NCI-H1694 (cell line): Measurements from ENCODE around the gene PGM5.
"Not testable (repeated sequence)": the region's sequence is repeated elsewhere in the genome, so short reads cannot be mapped to it uniquely, and the experiment has no call there.

Source experiments
- DNase-seq: peaks from one replicate; lab custom pipeline; 2025; lab: John Stamatoyannopoulos, UW

Gene PGM5

DNA sequence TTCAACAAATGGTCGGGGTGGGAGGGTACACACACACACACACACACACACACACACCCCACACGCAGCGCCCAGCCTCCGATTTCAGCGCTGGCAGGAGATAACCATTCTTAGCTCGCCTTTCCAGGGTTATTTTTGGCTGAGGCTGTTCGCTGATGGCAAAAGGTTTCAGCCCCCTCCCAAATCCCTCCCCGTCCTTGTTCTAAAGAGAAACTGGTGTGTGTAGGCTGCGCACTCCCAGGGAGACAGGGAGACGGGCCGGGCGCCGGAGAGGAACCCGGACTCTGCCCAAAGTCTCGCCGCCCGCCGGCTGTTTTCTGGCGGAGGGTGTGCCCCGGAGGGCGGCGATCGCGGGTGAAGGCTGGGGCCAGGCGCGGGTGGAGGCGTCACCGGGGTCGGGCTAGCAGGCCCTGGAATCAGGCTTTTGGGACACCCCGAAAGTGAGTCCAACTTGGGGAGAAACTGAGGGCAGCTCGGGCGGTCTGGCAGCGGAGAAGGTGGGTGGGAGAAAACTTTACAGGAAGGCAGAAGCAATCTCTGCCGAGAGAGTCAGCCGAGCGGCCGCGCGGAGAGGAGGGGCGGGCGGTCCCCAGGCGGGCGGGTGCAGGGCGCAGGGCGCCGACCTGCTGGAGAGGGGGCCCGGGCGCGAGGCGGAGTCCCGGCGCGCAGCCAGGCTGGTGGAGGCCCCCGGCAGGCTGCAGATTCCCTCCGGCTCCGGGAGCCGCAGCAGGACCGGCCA is at the start of gene PGM5:
Gene PGM5, plus strand, starts transcription at position 232 of the 739 bp plus-strand sequence. CDS start 517 bp downstream, outside the sequence.
- not testable (repeated sequence) for DNase-seq

DNA sequence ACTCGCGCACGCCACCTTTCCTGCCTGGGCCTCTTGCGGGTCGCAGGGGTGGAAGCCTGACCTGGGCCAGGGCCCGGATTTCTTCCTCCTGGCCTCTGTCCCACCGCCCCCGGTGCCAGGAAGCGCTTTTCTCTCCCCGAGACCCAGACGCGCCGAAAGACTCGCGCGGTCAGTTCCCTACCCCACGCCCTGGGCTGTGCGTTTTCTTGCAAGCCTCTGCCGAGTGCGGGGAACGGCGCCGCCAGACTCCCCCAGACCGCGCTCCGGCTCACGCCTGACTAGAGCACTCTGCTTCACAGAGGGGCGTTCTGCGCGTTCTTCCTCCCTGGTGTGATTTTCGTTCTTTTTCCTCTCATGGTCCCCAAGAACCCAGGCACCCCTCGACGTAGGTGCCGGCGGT is 49.3 kb upstream of the PGM5 start:
- DNase-seq = not testable (repeated sequence)

- DNase-seq = not testable (repeated sequence)
Observed at GRCh38 chr9:68307654-68308053, 48.8 kb upstream of the PGM5 start.

DNA sequence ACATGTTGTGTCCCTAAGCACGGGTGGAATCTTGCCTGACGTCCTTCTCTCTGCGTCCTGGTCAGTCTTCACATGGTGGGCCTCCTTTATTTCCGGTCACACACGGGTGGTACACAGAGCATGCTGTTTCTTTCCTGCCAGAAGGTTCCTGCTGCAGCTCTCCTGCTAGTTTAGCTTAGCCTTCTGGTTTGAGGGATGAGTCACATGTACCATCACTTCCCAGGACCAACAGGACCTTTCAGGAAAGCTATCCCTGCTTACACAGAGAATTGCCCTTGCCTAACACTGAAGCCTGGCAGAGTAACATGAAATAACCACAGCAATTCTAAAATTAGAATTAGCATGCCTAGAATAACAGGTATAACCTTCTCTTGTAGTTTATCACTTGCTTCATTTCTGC is 45.2 kb upstream of the PGM5 start:
- DNase-seq = not testable (repeated sequence)

DNA sequence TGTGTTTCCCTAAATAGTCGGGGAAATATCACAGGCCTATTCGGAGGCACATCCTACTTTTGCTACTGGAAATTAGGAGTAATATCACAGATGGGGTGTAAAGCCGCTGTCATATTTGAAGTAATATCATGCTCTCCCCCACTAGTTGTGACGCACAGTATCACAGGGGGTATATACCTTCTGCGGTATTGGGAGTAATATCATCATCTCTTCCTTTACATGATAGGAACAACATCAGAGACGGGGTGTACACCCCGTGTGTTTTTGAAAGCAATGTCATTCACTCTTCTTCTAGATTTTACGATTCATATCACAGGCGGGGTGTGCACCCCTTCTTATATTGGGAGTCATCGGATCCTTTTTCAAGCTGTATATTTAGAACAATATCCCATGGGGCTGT is 38.2 kb upstream of the PGM5 start:
- DNase-seq = not testable (repeated sequence)

DNA sequence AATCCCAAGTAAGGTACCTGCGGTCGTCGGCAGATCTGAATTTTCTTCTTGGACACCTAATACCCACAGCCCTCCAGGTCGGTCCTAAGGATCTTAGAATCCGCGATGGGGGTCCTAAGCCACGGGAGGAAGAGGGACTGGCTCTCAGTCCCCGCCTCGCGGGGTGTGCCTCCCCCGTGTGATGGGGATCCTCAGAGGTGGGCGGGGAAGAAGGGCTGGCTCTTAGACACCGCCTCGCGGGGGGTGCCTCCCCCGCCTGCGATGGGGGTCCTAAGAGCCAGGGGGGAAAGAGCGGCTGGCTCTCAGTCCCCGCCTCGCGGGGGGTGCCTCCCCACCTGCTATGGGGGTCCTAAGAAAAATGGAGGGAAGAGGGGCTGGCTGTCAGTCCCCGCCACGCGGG is 32.7 kb upstream of the PGM5 start:
- not testable (repeated sequence) for DNase-seq

DNA sequence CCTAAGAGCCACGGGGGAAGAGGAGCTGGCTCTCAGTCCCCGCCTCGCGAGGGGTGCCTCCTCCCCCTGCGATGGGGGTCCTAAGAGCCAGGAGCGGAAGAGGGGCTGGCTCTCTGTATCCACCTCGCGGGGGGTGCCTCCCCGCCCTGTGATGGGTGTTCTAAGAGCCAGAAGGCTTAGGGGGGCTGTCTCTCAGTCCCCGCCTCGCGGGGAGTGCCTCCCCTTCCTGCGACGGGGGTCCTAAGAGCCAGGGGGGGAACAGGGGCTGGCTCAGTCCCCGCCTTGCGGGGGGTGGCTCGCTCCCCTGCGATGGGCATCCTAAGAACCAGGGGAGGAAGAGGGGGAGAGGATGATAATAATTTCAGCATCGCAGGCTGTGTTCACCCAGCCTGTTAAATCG is 31.9 kb upstream of the PGM5 start:
- not testable (repeated sequence) for DNase-seq

- not testable (repeated sequence) for DNase-seq
Observed at GRCh38 chr9:68329106-68329505, 27.3 kb upstream of the PGM5 start.

DNA sequence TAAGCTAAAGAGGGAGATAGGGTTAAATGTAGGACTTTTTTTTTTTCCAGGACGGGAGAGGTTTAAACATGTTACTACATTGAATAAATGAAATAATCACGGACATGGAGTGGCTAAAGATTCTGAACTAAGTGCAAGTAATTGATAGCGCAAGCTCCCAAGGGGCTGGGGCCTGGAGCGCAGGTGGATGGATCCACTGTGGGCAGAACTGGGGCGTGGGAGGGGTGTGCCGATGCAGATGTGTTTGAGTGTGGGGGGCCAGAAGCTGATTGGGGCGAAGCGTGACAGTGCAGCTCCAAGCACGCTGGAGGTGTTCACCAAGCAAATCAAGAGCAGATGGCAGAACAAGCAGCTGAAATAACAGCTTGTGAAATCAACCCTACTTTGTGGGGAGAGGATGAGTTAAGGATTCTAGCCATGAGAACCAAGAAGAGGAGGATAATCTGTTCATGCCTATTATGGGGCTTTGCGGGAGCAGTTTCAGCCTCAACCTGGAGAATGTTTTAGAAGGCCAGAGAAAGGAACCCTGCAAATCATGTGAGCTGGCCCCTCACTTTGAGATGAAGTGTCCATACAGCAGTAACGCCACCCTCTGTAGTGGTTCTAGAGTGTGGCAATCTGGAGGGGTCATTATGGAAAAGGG is 25.8 kb upstream of the PGM5 start:
- DNase-seq = not testable (repeated sequence)

DNA sequence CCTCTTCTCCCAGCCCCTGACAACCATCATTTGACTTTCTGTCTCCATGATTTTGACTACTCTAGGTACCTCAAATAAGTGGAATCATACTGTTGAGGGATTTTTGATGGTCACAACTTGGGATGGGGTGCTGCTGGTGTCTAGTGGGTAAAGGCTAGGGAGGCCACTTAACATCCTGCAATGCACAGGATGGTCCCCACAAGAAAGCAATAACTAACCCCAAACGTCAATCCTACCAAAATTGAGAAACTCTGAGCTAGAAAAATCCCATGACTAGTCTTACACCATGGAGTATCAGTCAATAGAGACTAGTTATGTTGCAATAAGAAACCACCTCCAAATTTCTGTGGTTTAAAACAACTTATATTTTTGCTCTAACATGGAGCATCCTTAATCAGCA is 24.3 kb upstream of the PGM5 start:
- DNase-seq = not testable (repeated sequence)

- DNase-seq = not testable (repeated sequence)
Observed at GRCh38 chr9:68335935-68336334, 20.5 kb upstream of the PGM5 start.

DNA sequence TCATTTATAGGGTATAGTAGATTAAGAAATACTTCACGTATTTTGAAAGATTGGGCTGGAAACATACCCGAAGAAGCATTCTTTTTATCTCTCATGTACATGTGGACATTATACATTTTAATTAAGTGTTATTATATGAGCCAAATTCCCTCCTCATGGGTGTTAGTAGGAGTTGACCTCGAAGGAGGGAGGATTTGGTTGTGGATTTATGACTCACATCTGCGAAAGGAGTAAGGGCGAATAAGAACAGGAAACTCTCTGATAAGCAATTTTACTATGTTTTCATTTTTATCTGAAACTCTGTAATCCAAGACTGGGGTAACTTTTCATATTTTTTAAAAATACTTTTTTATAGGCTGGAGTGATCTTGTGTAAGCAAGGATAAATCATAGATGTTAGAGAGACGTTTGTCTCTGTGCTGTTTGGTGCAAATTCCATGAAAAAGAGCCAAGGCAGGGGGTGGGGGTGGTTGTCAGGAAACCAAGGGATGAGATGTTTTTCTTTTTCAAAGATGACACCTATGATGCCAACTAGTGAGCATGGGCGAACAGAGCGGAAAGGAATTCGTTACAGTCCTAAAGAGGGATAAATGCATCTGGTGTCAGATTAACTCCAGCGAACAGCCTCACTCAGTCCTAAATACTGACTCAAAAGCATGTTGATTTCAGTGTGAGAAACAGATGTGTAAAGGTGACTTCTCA is 19.6 kb upstream of the PGM5 start:
- not testable (repeated sequence) for DNase-seq

DNA sequence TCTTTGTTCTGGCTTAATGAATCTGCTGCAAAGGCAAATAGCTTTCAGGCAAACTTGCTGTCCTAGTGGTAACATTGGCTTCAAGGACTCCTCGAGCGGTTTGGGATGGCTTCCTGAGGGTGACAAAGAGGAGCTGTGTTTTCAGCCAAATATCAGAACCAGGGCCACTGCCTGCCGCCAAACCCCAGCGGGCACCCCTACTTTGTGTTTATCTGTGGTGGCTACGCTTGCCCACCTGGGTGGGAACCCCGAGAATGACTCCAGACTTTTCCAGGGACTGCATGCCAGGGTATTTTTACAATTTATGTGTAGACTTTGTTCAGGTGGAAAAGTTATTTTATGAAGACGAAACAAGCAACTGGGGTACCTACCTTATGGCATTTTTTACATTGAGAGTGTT is 18.4 kb upstream of the PGM5 start:
- DNase-seq = not testable (repeated sequence)

DNA sequence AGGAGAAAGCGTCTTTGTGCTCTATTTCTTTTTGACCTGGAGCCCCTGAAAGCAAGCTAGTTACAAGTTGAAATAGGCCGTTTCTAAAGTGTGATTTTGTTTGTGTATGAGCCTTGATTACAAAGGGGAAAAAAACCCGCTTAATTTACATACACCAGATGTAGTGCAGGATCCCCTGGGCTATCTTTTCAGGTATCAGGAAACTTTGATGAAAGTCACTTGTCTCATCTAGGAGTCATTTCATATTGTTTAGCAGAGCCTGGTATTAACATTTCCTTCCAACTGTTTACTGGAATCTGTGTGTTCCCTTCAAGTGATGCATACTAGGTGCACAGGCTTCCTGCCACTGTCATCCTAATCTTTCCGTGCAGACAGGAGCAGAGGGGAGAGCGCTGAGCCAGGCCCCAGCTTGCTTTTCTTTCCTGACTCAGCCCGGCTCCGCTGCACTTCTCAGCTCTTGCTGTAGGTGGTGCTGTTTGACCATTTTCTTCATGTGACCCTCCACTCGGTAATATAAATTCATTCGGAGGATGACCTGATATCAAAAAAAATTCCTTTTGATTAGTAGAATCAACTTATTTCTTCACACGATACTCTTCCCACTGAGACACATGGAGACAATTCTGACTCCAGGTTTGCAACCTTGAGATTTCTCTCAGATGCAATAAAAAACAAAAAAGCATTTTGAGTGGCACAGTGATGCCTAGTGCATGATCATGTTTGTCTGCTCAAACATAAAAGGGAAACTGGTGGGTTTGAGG is 14.0 kb upstream of the PGM5 start:
- DNase-seq = not testable (repeated sequence)

GRCh38 chr9:68343242-68343641 is 13.2 kb upstream of the PGM5 start:
- DNase-seq = not testable (repeated sequence)

- not testable (repeated sequence) for DNase-seq
Observed at GRCh38 chr9:68343992-68344391, 12.4 kb upstream of the PGM5 start.

DNA sequence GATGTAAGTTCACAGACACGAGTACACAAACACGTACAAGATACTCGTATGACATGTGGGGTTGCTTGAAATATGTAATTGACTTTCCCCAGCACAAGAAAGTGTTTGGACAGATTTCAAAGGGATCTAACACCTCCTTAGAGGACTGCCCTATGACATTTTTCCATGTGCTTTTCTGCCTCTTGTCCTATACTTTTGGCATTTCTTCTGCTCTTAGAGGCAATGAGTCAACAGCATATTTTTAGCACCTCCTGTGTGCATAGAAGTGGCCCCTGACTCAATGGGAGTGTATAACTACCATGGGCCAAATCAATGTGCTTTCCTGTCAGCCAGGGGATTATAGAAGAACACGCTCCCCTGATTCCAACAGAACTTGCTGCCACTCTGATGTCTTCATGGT is 4.7 kb upstream of the PGM5 start:
- DNase-seq = not testable (repeated sequence)

GRCh38 chr9:68355993-68356379 is 425 bp upstream of the PGM5 start:
- DNase-seq = not testable (repeated sequence)

DNA sequence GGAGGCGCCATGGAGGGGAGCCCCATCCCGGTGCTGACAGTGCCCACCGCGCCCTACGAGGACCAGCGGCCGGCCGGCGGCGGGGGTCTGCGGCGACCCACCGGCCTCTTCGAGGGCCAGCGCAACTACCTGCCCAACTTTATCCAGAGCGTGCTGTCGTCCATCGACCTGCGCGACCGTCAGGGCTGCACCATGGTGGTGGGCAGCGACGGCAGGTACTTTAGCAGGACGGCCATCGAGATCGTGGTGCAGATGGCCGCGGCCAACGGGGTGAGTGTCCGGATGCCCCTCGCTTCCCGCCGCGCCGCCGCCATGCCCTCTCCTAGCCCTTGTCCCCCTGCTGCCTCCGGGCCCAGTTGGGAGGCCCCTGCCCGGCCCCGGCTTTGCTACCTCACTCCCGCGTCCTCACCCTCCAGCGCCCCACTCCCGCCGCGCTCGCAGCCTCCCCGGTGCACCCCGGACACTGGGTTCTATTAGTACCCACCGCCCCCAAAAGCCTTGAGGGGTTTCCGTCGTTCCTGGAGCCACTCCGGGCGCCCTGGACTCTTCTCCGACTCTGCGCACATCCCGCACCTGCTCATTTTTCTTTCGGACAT is 806 bp downstream of the PGM5 start:
- not testable (repeated sequence) for DNase-seq

DNA sequence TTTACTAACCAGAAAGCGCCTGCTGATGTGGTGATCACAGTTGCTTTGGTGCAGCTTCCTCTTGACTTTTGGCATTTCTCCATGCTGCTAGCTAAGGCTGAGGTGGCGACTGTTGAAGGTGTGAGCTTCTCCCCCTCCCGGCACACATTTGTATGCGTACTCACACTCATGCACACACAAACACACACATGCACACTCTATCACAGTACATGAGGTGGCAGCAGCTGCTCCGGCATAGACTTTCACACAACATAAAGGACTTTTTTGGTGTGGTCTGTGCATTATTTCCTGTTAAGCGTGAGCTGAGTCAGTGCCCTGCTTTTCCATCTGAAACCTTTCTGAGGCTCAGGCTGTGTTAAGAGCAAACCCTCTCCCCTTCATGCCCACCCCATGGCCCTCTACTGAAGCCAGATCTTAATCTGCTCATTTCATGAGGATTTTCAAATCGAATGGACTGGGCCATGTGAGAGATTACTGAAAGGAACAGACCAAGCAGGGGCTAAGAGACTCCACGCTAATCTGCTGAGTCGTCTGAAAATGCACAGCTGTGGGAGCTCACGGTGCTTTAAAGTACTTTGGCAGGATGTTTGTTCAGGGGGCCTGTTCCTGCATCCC is 10.6 kb downstream of the PGM5 start:
- not testable (repeated sequence) for DNase-seq

DNA sequence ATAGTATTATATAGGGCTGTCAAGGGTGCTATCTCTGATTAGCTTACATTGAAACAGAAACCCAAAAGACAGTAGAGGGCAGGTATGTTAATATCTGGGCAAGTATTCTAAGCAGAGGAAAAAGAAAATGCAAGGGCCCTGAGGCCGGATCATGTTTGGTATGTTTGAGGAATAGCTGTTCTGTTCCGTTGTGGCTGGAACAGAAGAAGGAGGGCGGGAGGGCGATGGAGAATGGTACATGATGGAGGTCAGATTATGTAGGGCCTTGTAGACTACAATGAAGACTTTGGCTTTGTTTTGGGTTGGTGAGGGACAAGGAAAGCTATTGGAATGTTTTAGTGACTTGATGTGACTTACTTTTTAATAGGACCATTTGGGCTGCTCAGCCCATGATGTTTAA is 19.4 kb downstream of the PGM5 start:
- DNase-seq = not testable (repeated sequence)
